Endothelial cell of umbilical vein (primary cell): ENCODE data around the gene LIMCH1. TPM values are rescaled to one million over a fixed set of nuclear protein-coding genes. Genes with fewer than 3 reads are reported as not detected.
A peak's percentile ranks its signal among the peaks of the same experiment; 100 is the strongest.

ENCODE experiments used
- BruUV-seq: library from RNA; stranded (reverse); fragments of 400-500 nt; replicated peaks from 2 replicates; lab custom pipeline; 2021; lab: Mats Ljungman, UMichigan
- CTCF ChIA-PET: fragments of 300-600, 350-600 bp; sonication (Branson Sonifier 250); formaldehyde crosslinking; loops from one replicate; lab custom pipeline; 2021; ENCODE audit warnings: antibody characterized with exemption, inconsistent platforms; lab: Charles Lee
- POLR2A ChIA-PET: fragments of 300-600, 350-600 bp; sonication (Branson Sonifier 250); formaldehyde crosslinking; loops from one replicate; lab custom pipeline; 2021; ENCODE audit warnings: antibody characterized with exemption, inconsistent platforms; lab: Charles Lee
- DNase-seq: peaks from one replicate; pipeline ENCODE4 v3.0.0-alpha.2; 2011; ENCODE audit warnings: low read depth, low spot score
- FAIRE-seq: peaks from 2 replicates; lab custom pipeline; 2011; peaks lifted over from hg19 to GRCh38; lab: Jason Lieb, UNC
- H2AFZ ChIP-seq: 2 replicates; pipeline ENCODE4 v1.6.0; 2012; ENCODE audit warnings: low read depth, low read length, control low read depth, inconsistent platforms
- H3K27ac ChIP-seq: 2 replicates; pipeline ENCODE4 v1.5.1; 2011; ENCODE audit warnings: low read depth, mild to moderate bottlenecking, control low read depth, low read length, moderate library complexity; ENCODE audit not compliant: insufficient read depth
- H3K27me3 ChIP-seq, 2 experiments: 2 replicates each; pipeline versions ENCODE4 v1.6.0 to v1.6.1; 2011; ENCODE audit warnings: low read length in 2 of 2, mixed read lengths in 1 of 2; ENCODE audit not compliant: control insufficient read depth in 2 of 2, insufficient read depth in 2 of 2
- H3K36me3 ChIP-seq, 2 experiments: 2 replicates in 1 of 2; 3 replicates in 1 of 2; pipeline ENCODE4 v1.5.1; 2011; ENCODE audit warnings: low read length in 2 of 2, mild to moderate bottlenecking in 1 of 2, moderate library complexity in 1 of 2; ENCODE audit not compliant: control insufficient read depth in 2 of 2, insufficient read depth in 2 of 2; ENCODE audit errors: extremely low read depth in 1 of 2
- H3K4me1 ChIP-seq: 3 replicates; pipeline ENCODE4 v1.5.1; 2011; ENCODE audit warnings: mild to moderate bottlenecking, low read length; ENCODE audit not compliant: control insufficient read depth, insufficient read depth; ENCODE audit errors: extremely low read depth
- H3K4me2 ChIP-seq: 2 replicates; pipeline ENCODE4 v1.6.1; 2011; ENCODE audit warnings: low read length, control low read depth, mixed read lengths; ENCODE audit not compliant: insufficient read depth
- H3K4me3 ChIP-seq, 3 experiments: fragments of 200-600 bp in 1 of 3; sonication (generic), shearing (Covaris generic) in 1 of 3; replicated peaks in 1 of 3; 2 replicates each; pipeline ENCODE4 v1.5.1; 2011 to 2016; ENCODE audit warnings: control low read depth in 3 of 3, low read length in 3 of 3, mild to moderate bottlenecking in 2 of 3, inconsistent platforms in 1 of 3, low read depth in 1 of 3, moderate library complexity in 1 of 3; ENCODE audit not compliant: insufficient read depth in 1 of 3
- H3K79me2 ChIP-seq: 2 replicates; pipeline ENCODE4 v1.6.0; 2012; ENCODE audit warnings: low read length, inconsistent platforms; ENCODE audit not compliant: control insufficient read depth, insufficient read depth
- H3K9ac ChIP-seq: replicated peaks from 2 replicates; pipeline ENCODE3; 2011; ENCODE audit warnings: low read length, control low read depth; ENCODE audit not compliant: insufficient read depth; ENCODE audit errors: extremely low read depth
- H3K9me1 ChIP-seq: replicated peaks from 3 replicates; pipeline ENCODE4 v1.6.0; 2011; ENCODE audit warnings: mild to moderate bottlenecking, low read length; ENCODE audit not compliant: control insufficient read depth, insufficient read depth; ENCODE audit errors: extremely low read depth
- H3K9me3 ChIP-seq: replicated peaks from 2 replicates; pipeline ENCODE4 v1.5.1; 2012; ENCODE audit warnings: low read length, inconsistent platforms; ENCODE audit not compliant: control insufficient read depth, insufficient read depth
- H4K20me1 ChIP-seq: replicated peaks from 2 replicates; pipeline ENCODE3; 2011; ENCODE audit warnings: mild to moderate bottlenecking, low read length; ENCODE audit not compliant: control insufficient read depth, insufficient read depth; ENCODE audit errors: extremely low read depth
- EZH2 ChIP-seq: IDR thresholded peaks from 2 replicates; pipeline ENCODE4 v1.6.1; 2012; ENCODE audit warnings: borderline replicate concordance, low read depth, mild to moderate bottlenecking, moderate library complexity, low read length, inconsistent platforms; ENCODE audit not compliant: severe bottlenecking
- FOS ChIP-seq: IDR thresholded peaks from 2 replicates; pipeline ENCODE4 v1.6.1; 2011; ENCODE audit warnings: mild to moderate bottlenecking, low read length, moderate library complexity, borderline replicate concordance; ENCODE audit not compliant: insufficient read depth
- GATA2 ChIP-seq: IDR thresholded peaks from 2 replicates; pipeline ENCODE4 v1.7.0; 2011; ENCODE audit warnings: low read depth, mild to moderate bottlenecking, moderate library complexity, mixed read lengths, low read length; ENCODE audit not compliant: insufficient read length, insufficient read depth
- JUN ChIP-seq: IDR thresholded peaks from 2 replicates; pipeline ENCODE4 v1.6.1; 2011; ENCODE audit warnings: borderline replicate concordance, low read depth; ENCODE audit not compliant: insufficient read length, insufficient read depth
- MYC ChIP-seq: IDR thresholded peaks from one replicate; pipeline ENCODE4 v1.6.1; 2011; ENCODE audit warnings: mild to moderate bottlenecking, low read depth, low read length
- POLR2A ChIP-seq: IDR thresholded peaks from 2 replicates; pipeline ENCODE4 v1.6.1; 2012; ENCODE audit warnings: low read depth, mild to moderate bottlenecking, control low read depth, low read length
- POLR2AphosphoS5 ChIP-seq: IDR thresholded peaks from 2 replicates; pipeline ENCODE4 v1.6.1; 2012; ENCODE audit warnings: low read depth, mild to moderate bottlenecking, control low read depth, low read length, moderate library complexity; ENCODE audit not compliant: insufficient read depth
- dilution Hi-C: fragments of 300-500 bp; cut with MboI; formaldehyde crosslinking; loops from one replicate; pipeline ENCODE4 v1.15.0; 2019; ENCODE audit warnings: low sequenced_read_pairs; ENCODE audit not compliant: extremely low pct_ligation_motif_present
- intact Hi-C: fragments of 100-400 bp; cut with micrococcal nuclease; formaldehyde crosslinking; loops from one replicate; pipeline ENCODE4 v1.10.0; 2022
- polyA plus RNA-seq, 4 experiments: library from polyadenylated mRNA; depleted of rRNA in 3 of 4; stranded (reverse) in 3 of 4; unstranded in 1 of 4; fragments of >200 nt; gene quantifications; 2 replicates each; pipeline versions ENCODE4 v1.2.1 to v1.2.3, GENCODE V29; 2011 to 2012; ENCODE audit warnings: missing spikeins in 1 of 4
- total RNA-seq: library from RNA; stranded (reverse); gene quantifications from 2 replicates; pipeline ENCODE4 v1.2.3, GENCODE V29; 2021
- TF ChIP-seq, protein P1 (sequence below): IDR thresholded peaks from 2 replicates; pipeline ENCODE4 v1.6.1; 2011; ENCODE audit not compliant: insufficient read depth, insufficient read length
- TF ChIP-seq, protein P2 (sequence below), 2 donors: IDR thresholded peaks; 1 replicate in 1 of 2; 2 replicates in 1 of 2; pipeline ENCODE4 v1.5.1; 2011; ENCODE audit warnings: low read length in 2 of 2, mild to moderate bottlenecking in 2 of 2, moderate library complexity in 2 of 2, control low read depth in 1 of 2, inconsistent platforms in 1 of 2, low read depth in 1 of 2; ENCODE audit not compliant: insufficient read depth in 1 of 2; ENCODE audit errors: extremely low read depth in 1 of 2

LIMCH1 gene
- total and polyA plus RNA-seq, 2 donors (not counting 3 experiments of a cell fraction or from before 2014, with no cell fraction given) = 14.3 to 32.8 TPM

DNA sequence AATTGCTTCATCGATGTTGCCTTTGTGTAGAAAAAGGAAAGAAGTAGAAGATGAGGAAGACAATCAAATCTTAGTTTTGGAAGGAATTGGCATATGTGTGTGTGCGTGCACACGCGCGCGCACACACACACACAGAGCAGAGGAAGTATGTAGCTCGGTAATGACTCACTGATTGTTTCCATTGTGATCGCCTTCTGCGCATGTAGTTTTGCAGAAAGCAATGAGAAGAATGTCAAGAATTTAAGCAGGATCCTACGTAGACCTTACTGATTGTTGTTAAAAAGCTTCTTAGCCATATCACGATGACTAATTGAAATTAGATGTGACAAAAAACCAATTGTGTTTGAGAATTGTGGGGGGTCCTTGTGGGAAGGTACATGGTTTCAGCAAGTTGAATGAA lies 12.8 kb upstream of the LIMCH1 start:
- BruUV-seq = no TSS peak

More for the DNA sequence above, 12.8 kb upstream of the LIMCH1 start:
- dilution Hi-C loops = no loop called here
- DNase-seq (peak; percentile 96), FAIRE-seq (peak; percentile 92)
- intact Hi-C loops = loop anchor here (1.0 kb wide), 5 partner anchors 11 to 369 kb away; no protein-coding TSS in a partner anchor
- no peaks in the 10 kb centered on the region for H4K20me1 ChIP-seq
- CTCF ChIA-PET = interaction anchor here (0.8 to 1.1 kb wide), 6 partner anchors 11 to 310 kb away, joined by 3 to 7 read pairs (median 4); partner anchors contain the start of gene APBB2
- H3K9me3 ChIP-seq = no peaks in the 10 kb centered on the region
- H3K27me3 ChIP-seq = no peaks in the 10 kb centered on the region
- peak overlapping the region; percentile 40 for H3K4me2 ChIP-seq
- H3K79me2 ChIP-seq = no peaks in the 10 kb centered on the region
- TF ChIP-seq, protein P1, sequence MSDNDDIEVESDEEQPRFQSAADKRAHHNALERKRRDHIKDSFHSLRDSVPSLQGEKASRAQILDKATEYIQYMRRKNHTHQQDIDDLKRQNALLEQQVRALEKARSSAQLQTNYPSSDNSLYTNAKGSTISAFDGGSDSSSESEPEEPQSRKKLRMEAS = peak; percentile 54
- peak; percentile 82 for TF ChIP-seq POLR2AphosphoS5
- TF ChIP-seq JUN = peak; percentile 98
- TF ChIP-seq MYC = peak; percentile 65
- no peak for TF ChIP-seq POLR2A
- TF ChIP-seq, protein P2, sequence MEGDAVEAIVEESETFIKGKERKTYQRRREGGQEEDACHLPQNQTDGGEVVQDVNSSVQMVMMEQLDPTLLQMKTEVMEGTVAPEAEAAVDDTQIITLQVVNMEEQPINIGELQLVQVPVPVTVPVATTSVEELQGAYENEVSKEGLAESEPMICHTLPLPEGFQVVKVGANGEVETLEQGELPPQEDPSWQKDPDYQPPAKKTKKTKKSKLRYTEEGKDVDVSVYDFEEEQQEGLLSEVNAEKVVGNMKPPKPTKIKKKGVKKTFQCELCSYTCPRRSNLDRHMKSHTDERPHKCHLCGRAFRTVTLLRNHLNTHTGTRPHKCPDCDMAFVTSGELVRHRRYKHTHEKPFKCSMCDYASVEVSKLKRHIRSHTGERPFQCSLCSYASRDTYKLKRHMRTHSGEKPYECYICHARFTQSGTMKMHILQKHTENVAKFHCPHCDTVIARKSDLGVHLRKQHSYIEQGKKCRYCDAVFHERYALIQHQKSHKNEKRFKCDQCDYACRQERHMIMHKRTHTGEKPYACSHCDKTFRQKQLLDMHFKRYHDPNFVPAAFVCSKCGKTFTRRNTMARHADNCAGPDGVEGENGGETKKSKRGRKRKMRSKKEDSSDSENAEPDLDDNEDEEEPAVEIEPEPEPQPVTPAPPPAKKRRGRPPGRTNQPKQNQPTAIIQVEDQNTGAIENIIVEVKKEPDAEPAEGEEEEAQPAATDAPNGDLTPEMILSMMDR (IDR thresholded peaks at IDR 0.05; ENCODE audit: extremely low read depth in 1 of 2, insufficient read depth in 1 of 2, low read depth in 1 of 2, low read length in 2 of 2) = no peak
- TF ChIP-seq FOS = peak; percentile 94
- no peak for TF ChIP-seq EZH2
- TF ChIP-seq GATA2 = peak; percentile 23
- peak overlapping the region; percentile 54 for H3K9ac ChIP-seq
- no peaks in the 10 kb centered on the region for H3K9me1 ChIP-seq
- POLR2A ChIA-PET = interaction anchor here (0.6 kb wide), 1 partner anchor 294 kb away, joined by 3 read pairs; no protein-coding TSS in a partner anchor
- H3K4me1 ChIP-seq = peaks cover 21% of the 10 kb centered on the region
- H2AFZ ChIP-seq = no peak overlapping the region
- H3K4me3 ChIP-seq = no peak overlapping the region
- H3K36me3 ChIP-seq = no peaks in the 10 kb centered on the region
- H3K27ac ChIP-seq = peak overlapping the region; percentile 98
